ENCODE measurements around the gene IL21R.

DNA sequence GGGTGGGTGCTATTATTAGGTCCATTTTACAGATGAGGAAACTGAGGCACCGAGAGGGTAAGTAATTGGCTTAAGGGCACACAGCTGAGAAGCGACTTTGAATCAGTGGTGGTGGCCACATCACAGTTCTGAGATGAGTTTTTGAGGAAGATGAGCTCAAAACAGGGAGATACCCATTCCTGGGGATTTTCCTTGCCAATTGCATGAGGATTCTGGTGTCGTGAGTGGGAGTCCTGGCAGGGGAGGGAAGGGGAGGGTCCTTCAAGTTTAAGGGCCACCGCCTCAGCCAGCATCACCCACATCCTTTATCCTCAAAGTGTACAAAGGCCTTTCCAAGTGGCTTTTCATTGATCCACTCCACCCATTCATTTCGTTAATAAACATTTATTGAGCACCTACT lies 45.3 kb downstream of the IL21R start:
- TF ChIP-seq, protein P1, sequence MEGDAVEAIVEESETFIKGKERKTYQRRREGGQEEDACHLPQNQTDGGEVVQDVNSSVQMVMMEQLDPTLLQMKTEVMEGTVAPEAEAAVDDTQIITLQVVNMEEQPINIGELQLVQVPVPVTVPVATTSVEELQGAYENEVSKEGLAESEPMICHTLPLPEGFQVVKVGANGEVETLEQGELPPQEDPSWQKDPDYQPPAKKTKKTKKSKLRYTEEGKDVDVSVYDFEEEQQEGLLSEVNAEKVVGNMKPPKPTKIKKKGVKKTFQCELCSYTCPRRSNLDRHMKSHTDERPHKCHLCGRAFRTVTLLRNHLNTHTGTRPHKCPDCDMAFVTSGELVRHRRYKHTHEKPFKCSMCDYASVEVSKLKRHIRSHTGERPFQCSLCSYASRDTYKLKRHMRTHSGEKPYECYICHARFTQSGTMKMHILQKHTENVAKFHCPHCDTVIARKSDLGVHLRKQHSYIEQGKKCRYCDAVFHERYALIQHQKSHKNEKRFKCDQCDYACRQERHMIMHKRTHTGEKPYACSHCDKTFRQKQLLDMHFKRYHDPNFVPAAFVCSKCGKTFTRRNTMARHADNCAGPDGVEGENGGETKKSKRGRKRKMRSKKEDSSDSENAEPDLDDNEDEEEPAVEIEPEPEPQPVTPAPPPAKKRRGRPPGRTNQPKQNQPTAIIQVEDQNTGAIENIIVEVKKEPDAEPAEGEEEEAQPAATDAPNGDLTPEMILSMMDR (IDR thresholded peaks at IDR 0.05) = no peak
- TF ChIP-seq EP300 (IDR thresholded peaks at IDR 0.05) (no peak), POLR2A (IDR thresholded peaks at IDR 0.05) (no peak), POLR2AphosphoS5 (IDR thresholded peaks at IDR 0.05) (no peak)

Measured in suprapubic skin (tissue), 4 donors.